ENCODE results near the gene C7.
"Not testable (repeated sequence)": the region's sequence is repeated elsewhere in the genome, so short reads cannot be mapped to it uniquely, and the experiment has no call there.

The C7 gene

DNA sequence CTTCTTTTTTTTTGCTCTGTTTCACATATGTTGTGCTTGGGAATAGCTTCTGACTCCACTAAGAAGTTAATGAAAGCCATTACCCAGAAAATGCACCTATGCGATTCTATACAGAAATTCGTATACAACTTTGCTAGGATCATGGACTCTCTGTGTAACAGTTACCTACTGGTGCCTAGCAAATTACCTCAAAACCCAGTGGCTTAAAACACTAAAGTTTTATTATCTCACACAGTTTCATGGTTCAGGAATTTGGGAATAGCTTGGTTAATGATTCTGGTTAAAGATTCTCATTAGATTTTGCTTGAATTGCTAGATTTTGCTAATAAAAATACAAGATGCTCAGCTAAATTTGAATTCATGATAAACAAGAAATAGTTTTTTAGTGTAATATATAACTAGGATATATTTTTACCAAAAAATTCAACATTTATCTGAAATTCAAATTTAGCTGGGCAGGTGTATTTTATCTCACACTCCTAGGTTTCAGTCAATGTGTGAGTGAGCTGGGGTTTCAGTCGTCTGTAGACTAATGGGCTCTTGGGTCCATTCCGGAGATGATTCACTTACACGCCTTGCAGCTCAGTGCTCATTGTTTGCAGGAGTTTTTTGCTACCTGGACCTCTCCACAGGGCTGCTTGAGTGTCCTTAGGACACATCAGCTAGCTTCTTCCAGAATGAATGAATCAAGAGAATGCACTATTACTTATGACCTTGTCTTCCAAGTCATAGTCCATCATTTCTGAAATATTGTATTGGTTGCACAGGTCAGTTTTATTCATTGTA lies 86.7 kb downstream of the C7 start:
- no peak for DNase-seq

DNA sequence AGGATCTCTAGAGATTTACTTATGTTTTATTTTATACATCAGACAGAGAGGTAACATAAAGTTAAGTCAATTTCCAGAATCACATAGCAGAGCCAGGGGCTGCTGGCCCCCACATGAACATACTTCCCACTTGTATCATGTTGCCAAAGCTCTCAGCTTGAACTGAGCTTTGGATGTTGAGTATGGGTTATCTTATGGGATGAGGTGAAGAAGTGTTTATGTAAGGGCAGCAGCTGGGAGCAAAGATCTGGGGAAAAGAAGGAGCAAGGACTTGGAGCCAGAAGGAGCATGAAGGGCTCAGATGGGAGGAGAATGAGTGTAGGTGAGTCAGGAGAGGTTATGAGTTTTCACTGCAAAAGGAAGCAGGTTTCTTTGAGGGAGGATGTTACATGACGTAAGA lies 89.8 kb downstream of the C7 start:
- DNase-seq = no peak

DNA sequence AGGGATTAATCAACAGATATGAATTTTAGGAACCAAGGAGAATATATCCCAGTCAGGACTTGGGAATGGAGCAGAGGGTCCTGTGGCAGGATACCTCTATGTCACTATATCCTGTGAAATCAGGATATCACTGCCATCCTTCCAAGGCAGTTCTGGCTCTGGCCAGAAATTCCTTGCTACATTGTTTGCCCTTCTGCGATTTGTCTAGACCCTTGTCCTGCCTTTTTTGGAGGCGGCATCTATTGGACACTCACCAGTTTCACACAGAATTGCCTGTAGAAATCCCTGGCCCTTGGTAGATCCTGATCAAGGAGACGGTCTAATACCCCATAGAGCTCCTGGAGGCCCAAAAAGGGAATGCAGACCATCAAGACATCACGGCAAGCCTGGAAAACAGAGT lies 90.7 kb downstream of the C7 start:
- no peak for DNase-seq

DNA sequence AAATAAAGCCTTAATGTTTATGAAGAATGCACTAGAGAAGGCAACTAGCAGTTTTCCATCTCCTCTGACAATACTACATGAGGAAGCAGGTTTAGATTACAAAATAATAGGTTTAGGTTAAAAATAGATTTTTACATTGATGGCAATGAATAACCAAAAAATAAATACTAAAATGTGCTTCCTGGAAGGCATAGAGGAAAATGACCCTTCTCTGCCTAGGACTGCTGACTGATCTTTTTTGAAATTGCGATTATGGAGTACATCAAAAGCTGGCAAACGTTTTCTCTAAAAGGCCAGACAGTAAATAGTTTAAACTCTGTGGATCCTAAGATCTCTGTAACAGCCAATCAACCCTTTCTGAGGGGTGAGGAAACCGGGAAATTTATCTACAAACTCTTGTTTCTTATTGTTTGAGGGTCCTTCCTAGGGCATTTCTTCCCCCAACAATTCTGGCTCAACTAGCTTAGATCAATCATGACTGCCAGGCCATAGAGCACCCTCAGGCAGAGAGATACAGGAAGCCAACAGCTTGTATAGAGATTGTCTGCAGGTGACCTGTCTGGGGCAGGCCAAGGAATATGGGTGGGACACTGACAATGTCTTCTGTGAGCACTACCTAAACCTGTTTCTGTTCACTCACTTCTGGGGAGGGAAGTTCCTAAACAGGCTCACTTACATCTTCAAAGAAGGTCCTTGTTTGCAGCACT lies 94.5 kb downstream of the C7 start:
- DNase-seq = no peak

DNA sequence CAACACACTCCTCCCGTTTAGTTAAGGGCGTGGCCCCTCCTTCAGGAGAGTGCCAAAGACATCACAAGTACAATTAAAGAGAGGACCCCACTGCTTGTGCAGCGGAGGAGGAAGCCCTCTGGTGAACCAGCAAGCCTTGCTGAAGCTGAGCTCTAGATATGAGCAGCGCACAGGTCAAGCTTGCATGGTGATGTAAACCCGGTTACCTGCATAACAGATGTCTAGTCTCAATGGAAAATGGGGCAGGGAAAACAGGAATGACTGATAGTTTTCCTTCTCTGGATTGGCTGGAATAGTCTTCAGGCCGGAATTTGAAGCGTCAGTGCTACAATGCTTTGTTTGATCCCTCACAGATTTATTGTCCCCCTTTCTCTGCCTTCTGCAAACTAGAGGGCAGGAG lies 95.6 kb downstream of the C7 start:
- no peak for DNase-seq

DNA sequence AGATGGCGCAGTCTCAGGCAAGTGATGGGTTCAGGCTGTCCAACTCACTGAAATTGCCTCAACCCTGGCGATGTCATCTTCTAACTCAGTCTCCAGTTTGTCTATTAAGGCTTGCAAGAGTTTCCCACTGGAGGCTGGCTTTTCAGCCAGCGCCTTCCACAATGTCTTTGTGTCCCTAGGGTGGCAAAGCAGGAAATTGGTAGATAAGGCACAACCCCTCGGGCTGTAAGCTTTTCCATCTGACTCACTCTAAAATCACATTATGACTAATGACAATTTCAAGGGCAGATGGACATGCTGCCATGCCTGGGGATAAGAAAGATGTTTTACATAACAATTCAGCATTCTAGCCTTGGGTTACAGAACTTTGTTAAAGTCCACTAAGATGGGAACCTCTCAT lies 99.9 kb downstream of the C7 start:
- DNase-seq = no peak

DNA sequence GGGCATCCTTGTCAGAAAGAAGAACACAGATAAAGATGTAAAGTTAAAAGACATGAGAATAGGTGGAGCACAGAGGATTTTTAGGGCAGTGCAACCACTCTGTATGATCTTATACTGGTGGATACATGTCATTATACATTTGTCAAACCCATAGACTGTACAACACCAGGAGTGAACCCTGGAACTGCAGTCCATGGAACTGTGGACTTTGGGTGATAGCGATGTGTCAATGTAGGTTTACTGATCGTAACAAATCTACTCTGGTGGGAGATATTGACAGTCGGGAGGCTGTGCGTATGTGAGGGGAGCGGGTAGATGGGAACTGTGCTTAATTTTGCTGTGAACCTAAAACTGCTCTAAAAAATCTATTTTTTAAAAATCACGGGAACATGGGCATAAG lies 101.3 kb downstream of the C7 start:
- DNase-seq = no peak

DNA sequence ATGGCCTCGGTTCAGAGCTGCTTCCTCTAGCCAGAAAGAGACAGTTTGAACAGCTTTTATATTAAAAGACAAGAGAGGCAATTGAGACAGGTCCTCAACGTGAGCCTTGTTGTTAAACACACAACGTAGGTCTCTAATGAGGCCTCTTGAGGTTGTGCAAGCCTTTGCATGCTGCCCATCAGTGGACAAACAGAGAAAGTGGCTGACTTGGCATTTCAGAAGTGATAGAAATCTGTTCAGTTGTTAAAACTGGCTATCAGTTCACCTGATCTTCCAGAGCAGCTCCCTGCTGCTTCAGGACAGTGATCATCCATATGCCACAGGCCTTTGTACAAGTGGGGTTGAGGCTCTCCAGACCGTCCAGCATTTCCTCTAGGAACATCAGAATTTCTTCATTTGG lies 103.0 kb downstream of the C7 start:
- no peak for DNase-seq

DNA sequence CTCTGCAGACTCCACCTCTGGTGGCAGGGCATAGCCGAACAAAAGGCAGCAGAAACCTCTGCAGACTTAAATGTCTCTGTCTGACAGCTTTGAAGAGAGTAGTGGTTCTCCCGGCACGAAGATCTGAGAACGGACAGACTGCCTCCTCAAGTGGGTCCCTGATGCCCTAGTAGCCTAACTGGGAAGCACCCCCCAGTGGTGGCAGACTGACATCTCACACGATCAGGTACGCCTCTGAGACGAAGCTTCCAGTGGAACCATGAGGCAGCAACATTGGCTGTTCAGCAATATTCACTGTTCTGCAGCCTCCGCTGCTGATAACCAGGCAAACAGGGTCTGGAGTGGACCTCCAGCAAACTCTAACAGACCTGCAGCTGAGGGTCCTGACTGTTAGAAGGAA lies 113.3 kb downstream of the C7 start:
- DNase-seq = not testable (repeated sequence)

Measured in CD4-positive, alpha-beta T cell treated with Interleukin-15 for 1 hour (primary cell).